Measurements from ENCODE around the gene MYOZ1. TPM values are rescaled to one million over a fixed set of nuclear protein-coding genes. Genes with fewer than 3 reads are reported as not detected.
"Not testable (repeated sequence)": the region's sequence is repeated elsewhere in the genome, so short reads cannot be mapped to it uniquely, and the experiment has no call there.

MYOZ1 gene
- total and polyA plus RNA-seq, 2 of the 8 experiments (the other 6 are each of a cell fraction or from before 2014, with no cell fraction given) = 2.6 to 3.3 TPM

DNA sequence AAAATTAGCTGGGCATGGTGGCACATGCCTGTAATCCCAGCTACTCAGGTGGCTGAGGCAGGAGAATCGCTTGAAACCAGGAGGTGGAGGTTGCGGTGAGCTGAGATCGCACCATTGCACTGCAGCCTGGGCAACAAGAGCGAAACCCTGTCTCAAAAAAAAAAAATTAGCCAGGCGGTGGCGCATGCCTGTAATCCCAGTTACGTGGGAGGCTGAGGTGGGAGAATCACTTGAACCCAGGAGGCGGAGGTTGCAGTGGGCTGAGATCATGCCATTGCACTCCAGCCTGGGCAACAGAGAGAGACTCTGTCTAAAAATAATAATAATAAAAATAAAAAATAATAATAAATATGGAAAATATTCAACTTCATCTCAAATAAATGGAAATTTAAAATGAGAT lies 24.1 kb downstream of the MYOZ1 start:
- not testable (repeated sequence) for H3K27me3 ChIP-seq (replicated peaks in 1 of 4; ENCODE audit: control insufficient read depth in 3 of 4, extremely low read depth in 1 of 4, insufficient read depth in 3 of 4, low read length in 3 of 4); H2BK12ac ChIP-seq (ENCODE audit: low read depth, low read length); H3K14ac ChIP-seq (ENCODE audit: insufficient read length); H3K36me3 ChIP-seq (ENCODE audit: control insufficient read depth in 2 of 4, insufficient read depth in 4 of 4, low read length in 3 of 4); H4K20me1 ChIP-seq (replicated peaks in 1 of 2; ENCODE audit: control insufficient read depth in 1 of 2, insufficient read depth in 2 of 2, low read length in 2 of 2); H2BK5ac ChIP-seq (ENCODE audit: low read depth, low read length); H3K4me1 ChIP-seq (replicated peaks in 1 of 4; ENCODE audit: control insufficient read depth in 3 of 4, insufficient read depth in 4 of 4, low read length in 3 of 4); H3K4ac ChIP-seq (replicated peaks; ENCODE audit: insufficient read length, low read depth, low read length); H2BK15ac ChIP-seq (ENCODE audit: low read length); H2BK20ac ChIP-seq (ENCODE audit: low read length); DNase-seq (ENCODE audit: low read depth in 1 of 2, low spot score in 2 of 2); H4K5ac ChIP-seq (ENCODE audit: insufficient read length, low read depth, low read length); H2AK5ac ChIP-seq (ENCODE audit: low read depth, low read length); H3K4me2 ChIP-seq (ENCODE audit: insufficient read depth in 1 of 2, low read depth in 2 of 2, low read length in 2 of 2); H4K8ac ChIP-seq (ENCODE audit: extremely low read depth, insufficient read depth, low read length); H3K79me1 ChIP-seq (ENCODE audit: low read depth, low read length); H3K23me2 ChIP-seq (ENCODE audit: low read depth, low read length); H4K91ac ChIP-seq (replicated peaks; ENCODE audit: insufficient read length, low read length); H2BK120ac ChIP-seq (replicated peaks; ENCODE audit: low read depth, low read length); H3K9me3 ChIP-seq (ENCODE audit: insufficient read depth in 2 of 2, low read depth in 1 of 2, low read length in 1 of 2); H3K27ac ChIP-seq (ENCODE audit: low read depth, low read length); H3K23ac ChIP-seq (ENCODE audit: insufficient read length); H3K9ac ChIP-seq (replicated peaks in 1 of 4; ENCODE audit: extremely low read depth in 1 of 4, low read depth in 3 of 4, low read length in 3 of 4); FAIRE-seq; H2AFZ ChIP-seq (ENCODE audit: low read length); H3K18ac ChIP-seq (ENCODE audit: extremely low read depth, low read length); H3K4me3 ChIP-seq (ENCODE audit: extremely low read depth in 1 of 4, insufficient read depth in 2 of 4, low read depth in 3 of 4, low read length in 4 of 4); H3K56ac ChIP-seq (replicated peaks; ENCODE audit: insufficient read length, low read depth, low read length)
- ChIA-PET POLR2A (ENCODE audit: partially characterized antibody) (interaction anchor here (1.6 to 2.3 kb wide), 3 partner anchors 8 to 26 kb away, joined by 3 to 11 read pairs (median 4); partner anchors contain the start of gene USP54), CTCF (ENCODE audit: partially characterized antibody) (interaction anchor here (0.6 to 1.8 kb wide), 3 partner anchors 23 to 87 kb away, joined by 3 to 5 read pairs (median 3); no protein-coding TSS in a partner anchor)
- H3K79me2 ChIP-seq (ENCODE audit: control insufficient read depth in 1 of 2, insufficient read depth in 2 of 2, low read length in 2 of 2) = peaks cover 0 to 13% of the 10 kb centered on the region in 2 experiments; a peak in 1 of 4 replicates
- 89% methylated on average over 5 of the region's 8 CpGs; no CpG with 5 or more reads in 1 of the 2 experiments for WGBS, 2 experiments (ENCODE audit: extremely low coverage in 1 of 2, insufficient coverage in 1 of 2, insufficient read length in 1 of 2, insufficient replicate concordance in 2 of 2, low coverage in 1 of 2, low lambda C conversion rate in 2 of 2, missing lambda C conversion rate in 1 of 2)
